Stimulated activated CD4-positive, alpha-beta T cell treated with anti-CD3 and anti-CD28 coated beads, Interleukin-1b, Interleukin-23, amount 100 ng/mL, for 1 hour (primary cell): ENCODE results near the gene CASP8AP2.
"Not testable (repeated sequence)": the region's sequence is repeated elsewhere in the genome, so short reads cannot be mapped to it uniquely, and the experiment has no call there.

ENCODE experiments used
- DNase-seq, 2 donors: peaks; one replicate each; pipeline ENCODE4 v3.0.0-alpha.2; 2020; ENCODE audit warnings: low read depth in 2 of 2

Gene CASP8AP2

GRCh38 chr6:89829472-89830169 lies at the start of gene CASP8AP2:
Gene CASP8AP2 (plus strand): TSS chr6:89829880.
- peak; percentile 86 to 89 for DNase-seq

GRCh38 chr6:89781070-89782034 lies 48.3 kb upstream of the CASP8AP2 start:
- no peak for DNase-seq

- DNase-seq: no peak
These were observed 47.5 kb upstream of the CASP8AP2 start for GRCh38 chr6:89782222-89782621.

GRCh38 chr6:89783293-89783692 lies 46.4 kb upstream of the CASP8AP2 start:
- DNase-seq: not testable (repeated sequence)

DNA sequence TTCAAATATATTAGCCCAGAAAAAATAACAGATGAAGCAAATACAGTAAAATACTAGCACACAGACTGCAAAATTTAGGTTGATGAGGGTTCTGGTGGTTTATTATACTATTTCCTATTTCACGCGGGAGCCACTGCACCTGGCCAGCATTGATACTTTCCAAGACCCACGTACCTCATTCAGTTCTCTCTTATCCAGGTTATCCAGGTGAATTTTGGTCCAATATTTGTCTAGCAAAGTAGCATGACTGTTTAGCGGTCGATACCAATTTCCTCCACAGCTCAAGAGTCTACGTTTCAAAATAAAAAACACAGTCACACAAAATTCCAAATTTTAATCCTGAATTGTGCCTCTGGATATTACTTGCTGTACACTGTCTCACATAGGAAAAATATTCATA lies 44.8 kb upstream of the CASP8AP2 start:
- DNase-seq: no peak

- DNase-seq: no peak
These were observed 42.7 kb upstream of the CASP8AP2 start for GRCh38 chr6:89786970-89787369.

DNA sequence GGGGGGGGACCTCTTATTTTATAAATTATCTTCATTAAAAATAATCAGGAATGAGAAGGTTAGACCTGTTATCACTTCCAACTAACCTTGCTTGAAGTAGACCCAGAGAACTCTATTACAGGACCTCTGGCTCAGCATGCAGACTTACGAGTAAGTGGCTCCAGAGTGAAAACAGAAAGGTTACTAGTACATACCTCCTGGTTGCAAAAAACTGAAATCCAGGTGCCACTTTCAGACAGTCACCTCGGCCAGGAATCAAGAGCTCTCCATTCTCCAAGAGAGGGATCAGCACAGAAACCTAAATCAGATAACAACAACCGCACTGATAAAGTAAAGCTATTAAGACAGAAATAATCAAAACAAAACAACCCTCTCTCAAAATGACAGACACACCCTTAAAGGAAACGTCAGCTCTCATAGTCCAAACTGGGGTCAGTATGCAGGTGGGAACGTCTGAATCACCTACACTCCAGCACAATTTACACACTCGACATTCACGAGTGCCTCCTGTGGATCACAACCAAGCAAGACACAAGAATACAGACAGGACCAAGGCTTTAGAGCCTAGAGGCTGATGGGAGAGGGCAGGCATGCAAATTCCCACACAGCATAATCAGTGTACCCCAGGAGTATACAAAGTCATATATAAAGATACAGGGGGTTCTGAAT lies 41.9 kb upstream of the CASP8AP2 start:
- no peak for DNase-seq

DNA sequence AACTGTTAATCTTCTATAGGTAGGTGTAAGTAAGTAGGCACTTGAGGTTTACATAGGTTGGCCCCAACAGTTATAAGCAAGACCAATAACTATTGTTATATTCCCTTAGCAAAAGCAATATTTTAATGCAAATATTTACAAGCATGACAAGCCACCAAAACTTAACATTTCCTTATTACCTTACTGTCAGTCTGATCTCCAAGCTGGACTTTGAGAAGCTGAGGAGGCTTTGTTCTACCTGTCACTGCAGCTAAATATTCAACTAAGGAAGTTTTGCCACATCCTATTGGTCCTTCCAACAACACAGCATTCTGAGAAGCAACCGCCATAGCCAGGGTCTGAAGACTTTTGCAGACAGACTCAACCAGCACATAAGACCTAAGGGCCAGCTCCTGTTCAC lies 39.7 kb upstream of the CASP8AP2 start:
- no peak for DNase-seq

DNA sequence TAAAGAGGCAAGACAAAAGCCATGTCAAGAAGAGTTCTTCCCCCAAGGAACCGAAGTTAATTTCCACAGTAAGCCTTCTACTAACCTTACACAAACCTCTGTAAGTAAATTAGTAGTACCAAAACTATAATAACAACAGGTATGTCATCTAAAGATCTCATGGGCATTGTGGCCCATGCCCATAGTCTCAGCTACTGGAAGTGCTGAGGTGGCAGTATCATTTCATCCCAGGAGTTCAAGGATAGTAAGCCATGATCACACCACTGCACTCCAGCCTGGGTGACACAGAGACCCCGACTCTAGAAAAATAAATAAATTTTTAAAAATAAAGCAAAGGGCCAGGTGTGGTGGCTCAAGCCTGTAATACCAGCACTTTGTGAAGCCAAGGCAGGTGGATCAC lies 39.3 kb upstream of the CASP8AP2 start:
- DNase-seq: no peak

- DNase-seq: no peak
These were observed 36.8 kb upstream of the CASP8AP2 start for GRCh38 chr6:89792881-89793280.

GRCh38 chr6:89793586-89793985 lies 36.1 kb upstream of the CASP8AP2 start:
- DNase-seq: no peak

DNA sequence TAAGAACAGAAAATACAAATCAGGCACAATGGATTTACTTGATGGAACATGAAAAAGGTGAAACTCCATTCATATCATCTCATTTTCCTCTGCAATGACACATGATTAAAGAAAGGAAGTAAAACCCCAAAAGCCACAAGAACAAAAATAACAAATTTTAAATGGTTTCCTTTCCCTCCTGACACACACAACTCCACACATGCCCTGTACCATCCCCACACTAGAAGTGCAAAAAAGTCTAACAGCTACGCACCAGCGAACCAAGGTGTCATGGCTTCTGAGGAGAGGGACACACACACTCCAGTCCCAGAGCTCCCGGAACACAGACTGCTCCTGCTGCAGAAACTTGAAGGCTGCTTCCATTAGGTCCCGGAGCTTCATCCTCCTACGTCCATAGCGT lies 35.4 kb upstream of the CASP8AP2 start:
- no peak for DNase-seq

DNA sequence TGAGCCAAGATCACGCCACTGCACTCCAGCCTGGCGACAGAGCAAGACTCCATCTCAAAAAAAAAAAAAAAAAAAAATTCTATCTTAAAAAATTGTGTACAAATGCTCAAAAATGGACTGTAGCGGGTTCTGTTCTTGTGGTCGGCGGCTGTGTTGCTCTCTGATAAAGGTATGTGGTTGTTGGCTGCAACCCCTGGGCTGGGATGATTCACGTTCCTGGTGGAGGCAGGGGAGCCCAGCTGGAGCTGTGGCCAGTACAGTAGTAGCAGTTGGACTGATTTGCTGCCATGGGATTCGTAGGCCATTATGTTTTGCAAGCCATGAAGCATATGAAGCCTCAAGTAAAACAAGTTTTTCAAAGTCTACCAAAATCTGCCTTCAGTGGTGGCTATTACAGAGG lies 32.4 kb upstream of the CASP8AP2 start:
- no peak for DNase-seq

DNA sequence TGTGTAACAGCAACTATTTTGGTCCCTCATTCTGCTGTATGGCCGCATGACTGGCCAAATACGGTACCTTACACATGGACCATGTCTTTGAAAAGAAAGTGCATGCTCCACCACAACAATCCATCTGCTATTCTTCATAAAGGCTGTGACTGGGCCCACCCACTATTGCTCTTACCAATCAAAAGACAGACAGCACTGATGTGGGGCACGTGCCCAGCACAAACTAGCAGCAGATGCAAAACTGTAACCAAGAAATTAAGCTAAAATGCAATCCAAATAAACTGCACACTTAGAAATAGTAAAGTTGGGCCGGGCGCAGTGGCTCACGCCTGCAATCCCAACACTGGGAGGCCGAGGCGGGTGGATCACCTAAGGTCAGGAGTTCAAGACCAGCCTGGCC lies 30.6 kb upstream of the CASP8AP2 start:
- no peak for DNase-seq

GRCh38 chr6:89799756-89800155 lies 29.9 kb upstream of the CASP8AP2 start:
- DNase-seq: no peak

- DNase-seq: no peak
These were observed 26.4 kb upstream of the CASP8AP2 start for GRCh38 chr6:89803271-89803670.

GRCh38 chr6:89805814-89806371 lies 23.8 kb upstream of the CASP8AP2 start:
- no peak for DNase-seq

- DNase-seq: no peak
These were observed 22.1 kb upstream of the CASP8AP2 start for GRCh38 chr6:89807581-89807980.

GRCh38 chr6:89813422-89813821 lies 16.3 kb upstream of the CASP8AP2 start:
- DNase-seq: not testable (repeated sequence)

- DNase-seq: no peak
These were observed 12.2 kb upstream of the CASP8AP2 start for GRCh38 chr6:89817481-89817880.

- no peak for DNase-seq
These were observed 10.7 kb upstream of the CASP8AP2 start for GRCh38 chr6:89818977-89819335.
